HG03103 (cell line): Measurements from ENCODE around the gene TRAPPC12.

Experiments used
- ATAC-seq: cut with Tn5 transposase; IDR thresholded peaks from one replicate; pipeline ENCODE4 v1.9.1; 2021; ENCODE audit warnings: low read depth; ENCODE audit not compliant: unreplicated experiment

TRAPPC12 gene

DNA sequence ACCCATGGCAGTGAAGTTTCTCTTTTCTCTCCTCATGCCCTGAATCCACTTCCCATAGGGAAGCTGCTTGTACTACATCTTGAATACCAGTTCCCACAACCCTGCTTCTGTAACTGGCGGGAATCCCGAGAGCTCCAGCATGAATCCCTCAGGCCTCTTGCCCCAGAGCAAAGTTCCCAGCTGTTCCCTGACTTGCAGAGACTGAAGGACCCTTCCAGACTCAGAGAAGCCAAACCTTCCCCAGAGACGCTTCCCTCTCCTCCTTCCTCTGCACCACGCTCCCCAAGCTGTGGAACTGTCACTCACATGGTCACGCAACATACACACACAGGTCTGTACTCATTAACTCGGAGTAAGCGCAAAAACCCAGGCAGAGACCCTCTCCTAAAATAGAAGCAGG lies 26.4 kb downstream of the TRAPPC12 start:
- ATAC-seq, result no peak

DNA sequence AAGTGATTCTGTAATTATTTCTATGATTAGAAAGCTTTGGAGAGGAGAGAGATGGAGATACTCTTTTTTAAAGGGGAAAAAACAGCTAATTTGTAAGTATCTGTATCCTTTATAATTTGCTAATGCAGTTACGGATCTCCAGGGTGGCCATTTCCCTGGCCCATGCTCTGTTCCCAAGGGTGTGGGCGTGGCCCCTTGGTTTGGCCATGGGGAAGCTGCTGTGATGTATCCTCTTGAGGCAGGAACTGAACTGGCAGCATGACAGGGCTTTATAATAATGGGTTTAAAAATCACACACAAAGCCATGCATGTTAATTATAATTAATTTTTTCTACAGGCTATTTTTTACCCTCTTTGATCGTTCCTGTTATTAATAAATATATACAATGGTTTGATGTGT lies 27.0 kb downstream of the TRAPPC12 start:
- ATAC-seq, result no peak

DNA sequence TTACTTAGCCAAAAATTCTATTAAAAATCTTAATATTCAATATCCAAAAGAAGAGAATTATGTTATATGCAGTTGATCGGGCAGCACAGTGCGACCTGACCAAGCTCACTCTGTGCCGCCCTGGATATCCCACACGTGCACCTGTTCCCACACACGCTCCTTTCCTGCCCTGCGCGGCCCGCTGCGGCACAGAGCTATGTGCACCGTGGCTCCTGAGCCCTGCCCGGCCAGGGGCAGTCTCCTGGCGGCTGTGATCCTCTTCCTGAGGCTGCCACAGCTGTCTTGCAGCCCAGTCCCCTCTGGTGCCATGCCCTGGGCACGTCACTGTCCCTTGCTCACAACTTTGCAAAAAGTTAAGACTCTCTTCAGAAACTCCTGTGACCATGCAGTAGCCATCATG lies 29.3 kb downstream of the TRAPPC12 start:
- ATAC-seq, result no peak

DNA sequence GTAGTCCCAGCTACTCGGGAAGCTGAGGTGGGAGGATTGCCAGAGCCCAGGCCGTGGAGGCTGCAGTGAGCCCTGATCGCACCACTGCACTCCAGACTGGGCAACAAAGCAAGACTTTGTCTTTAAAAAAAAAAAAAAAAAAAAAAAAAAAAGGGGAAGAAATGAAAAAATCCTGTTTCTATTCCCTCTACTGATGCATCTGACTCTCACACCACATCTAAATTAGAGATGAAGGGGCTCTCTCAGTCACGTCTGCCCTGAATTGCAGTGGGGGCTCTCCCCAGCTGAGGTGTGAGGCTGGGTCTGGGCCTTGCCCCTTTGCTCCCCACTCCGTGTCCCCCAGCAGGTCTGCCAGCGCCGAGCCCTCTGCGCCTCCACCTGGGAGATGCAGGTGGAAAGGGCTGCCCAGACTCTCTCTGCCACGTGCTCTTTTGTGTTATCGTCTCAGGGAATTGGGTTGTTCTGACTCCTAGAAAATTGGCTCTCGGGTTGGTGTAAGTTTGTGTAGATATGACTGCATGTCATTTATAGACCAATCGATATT lies 30.2 kb downstream of the TRAPPC12 start:
- no peak for ATAC-seq

DNA sequence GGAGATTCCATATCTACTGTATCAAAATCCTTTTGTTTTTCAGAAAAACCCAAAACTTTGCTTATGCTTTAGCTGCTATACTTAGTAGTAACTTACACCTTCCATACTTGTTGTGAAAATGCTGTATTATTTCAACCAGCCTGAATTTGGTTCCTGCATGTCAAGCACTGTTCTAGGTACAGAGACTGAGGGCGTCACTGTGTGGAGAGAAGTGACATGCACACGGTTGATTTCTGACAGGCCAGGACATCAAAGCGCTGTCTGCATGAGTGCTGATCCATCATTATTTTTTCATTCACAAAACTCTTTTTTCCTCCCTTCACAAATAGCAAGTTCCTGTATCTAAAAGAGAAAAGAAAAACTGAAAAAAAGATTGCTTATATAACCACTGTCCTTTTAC lies 31.6 kb downstream of the TRAPPC12 start:
- no peak for ATAC-seq

DNA sequence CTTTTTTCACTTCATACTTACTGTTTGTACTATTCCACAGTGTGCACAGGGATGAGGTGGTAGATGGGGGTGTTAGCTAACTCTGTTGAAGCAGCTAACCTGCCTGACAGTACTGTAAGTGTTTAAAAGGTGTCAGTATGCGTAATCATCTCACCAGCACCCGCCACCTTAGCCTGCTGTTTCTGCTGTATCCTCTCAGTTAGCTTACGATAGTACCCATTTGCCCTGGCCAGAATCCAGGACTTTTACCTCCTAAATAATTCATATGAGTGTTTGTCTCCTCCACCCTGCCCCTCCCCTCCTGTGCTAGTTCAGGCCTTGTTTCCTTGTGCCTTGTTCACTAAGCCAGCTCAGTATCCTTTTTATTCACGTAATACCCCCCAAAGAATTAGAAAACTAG lies 34.2 kb downstream of the TRAPPC12 start:
- no peak for ATAC-seq

DNA sequence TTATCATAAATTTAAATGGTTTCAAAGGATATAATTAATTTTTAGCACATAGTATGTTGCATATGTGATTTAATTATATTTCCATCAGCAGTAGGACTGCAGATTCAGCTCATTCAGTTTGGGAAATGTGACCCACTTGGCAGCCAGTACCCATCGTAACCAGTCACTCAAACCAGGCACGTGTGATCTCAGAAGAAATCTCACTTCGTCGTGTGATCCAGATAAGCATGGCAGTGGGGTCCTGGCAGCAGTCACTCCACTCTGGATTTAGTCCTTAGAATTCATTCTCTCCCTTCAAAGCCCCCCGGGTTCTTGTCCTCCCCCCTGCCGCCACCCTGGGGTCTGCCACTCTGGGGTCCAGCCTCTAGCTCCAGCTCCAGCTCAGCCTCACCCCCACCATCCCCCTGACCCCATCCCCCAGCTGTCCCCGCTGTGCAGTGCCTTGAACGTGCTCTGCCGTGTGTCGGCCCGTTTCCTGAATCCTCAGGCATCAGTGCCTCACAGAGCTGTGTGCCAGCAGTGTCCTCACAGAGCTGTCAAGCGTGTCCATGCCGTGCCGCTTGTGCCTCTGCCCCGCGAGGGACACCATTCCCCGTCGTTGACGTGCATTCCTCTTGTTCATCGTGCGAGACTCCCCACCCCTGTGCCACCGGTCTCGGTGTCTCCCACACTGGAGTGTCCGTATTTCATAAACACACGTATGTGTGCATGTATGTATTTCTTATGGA lies 34.8 kb downstream of the TRAPPC12 start:
- ATAC-seq, result no peak

DNA sequence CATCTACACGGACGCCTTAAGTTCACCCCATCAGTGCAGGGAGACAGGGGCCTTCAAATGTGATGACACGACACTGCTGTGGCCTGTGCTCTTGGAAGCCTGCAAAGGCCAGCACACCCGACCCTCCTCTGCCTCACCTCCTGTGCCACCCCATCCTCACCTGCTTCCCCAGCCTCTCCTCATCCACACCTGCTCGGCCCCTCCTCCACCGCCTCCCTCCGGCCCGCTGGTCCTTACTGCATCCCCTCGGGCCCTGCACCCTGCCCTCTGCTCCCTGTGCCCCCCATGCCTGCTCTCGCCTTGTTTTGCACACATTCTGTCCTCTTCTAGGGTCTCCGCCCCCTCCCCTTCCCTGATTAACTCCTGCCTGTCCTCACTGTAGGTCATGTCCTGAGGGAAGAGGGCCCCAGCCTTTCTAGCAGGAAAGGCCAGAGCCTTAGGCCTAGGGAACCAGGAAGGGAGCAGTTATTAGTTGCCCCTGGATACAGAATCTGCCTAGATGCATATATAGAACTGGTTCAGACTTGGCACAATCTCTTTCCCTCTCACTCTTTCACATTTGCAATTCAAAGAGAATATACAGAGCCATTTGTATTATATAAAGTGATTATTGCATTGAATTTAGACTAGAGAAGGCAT lies 39.4 kb downstream of the TRAPPC12 start:
- ATAC-seq, result no peak

DNA sequence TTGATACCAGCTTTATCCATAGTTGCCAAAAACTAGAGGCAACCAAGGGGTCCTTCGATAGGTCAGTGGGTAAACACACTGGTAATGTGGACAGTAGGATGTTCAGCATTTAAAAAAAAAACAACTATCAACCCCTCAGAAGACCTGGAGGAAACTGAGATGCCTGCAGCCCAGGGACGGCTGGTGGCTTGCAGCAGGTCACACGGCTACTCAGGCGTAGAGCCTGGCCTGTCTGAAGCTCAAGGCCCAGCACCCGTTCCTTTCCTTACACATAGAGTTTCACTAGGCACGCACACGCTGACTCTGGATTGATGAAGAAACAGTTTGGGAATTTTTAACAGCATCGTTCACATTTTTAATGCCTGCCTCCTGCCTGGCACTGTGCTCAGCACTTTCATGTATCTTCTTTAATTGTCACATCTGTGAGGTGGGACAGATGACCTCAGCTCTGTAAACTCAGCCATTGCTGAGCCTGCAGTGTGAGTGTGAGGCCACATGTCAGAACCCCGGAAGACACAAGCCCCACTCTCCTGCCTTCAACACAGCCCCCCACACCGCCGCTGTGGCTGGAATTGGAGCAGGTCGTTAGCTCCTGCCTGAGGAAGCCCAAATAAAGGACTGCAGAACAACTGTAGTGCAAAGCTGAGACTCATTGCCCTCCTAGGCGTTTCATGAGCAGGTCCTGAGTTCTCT lies 40.7 kb downstream of the TRAPPC12 start:
- no peak for ATAC-seq

DNA sequence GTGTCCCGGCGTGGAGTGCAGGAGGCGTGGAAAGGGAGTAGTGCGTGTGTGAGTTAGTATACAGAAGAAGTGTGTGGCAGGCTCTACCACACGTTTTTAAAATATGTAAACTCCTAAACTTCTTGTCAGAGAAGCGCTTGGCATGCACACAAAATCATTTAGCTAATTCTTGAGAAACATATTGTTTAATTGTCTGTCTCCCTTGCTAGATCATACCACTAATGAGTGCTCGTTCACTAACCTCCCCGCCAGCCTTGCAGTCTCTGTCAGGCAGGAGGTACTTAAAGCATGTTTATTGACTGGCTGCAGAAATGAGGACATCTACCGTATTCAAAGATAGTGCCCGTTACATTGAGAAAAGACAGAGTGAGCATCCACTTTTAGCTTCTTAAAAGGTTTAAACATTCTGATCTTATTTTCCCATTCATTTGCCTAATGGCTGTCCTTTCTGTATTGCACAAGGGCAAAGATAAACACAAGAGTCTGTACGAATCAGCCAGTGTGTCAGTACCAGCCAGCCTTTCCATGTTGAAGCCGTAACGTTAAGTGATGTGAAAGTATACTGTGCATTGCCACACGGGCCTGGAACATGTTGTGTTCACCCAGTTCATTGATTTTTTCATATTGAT lies 41.4 kb downstream of the TRAPPC12 start:
- ATAC-seq, result no peak

DNA sequence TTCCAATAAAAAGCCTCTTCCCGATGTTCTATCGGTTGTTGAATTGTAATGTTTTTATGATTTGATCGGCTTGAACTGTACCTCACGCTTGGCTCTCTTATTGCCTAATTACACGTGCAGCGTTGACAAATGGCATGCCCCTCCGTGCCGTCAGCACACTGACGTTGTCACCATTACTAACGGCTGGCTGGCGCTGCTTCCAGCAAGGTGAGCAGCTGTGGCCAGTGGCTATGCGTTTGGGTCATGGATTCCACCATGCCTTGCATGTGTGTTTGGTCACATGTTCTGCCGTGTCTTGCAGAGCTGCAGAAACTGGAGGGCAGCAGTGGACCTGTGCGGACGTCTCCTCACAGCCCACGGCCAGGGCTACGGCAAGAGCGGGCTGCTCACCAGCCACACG lies 42.1 kb downstream of the TRAPPC12 start:
- no peak for ATAC-seq

DNA sequence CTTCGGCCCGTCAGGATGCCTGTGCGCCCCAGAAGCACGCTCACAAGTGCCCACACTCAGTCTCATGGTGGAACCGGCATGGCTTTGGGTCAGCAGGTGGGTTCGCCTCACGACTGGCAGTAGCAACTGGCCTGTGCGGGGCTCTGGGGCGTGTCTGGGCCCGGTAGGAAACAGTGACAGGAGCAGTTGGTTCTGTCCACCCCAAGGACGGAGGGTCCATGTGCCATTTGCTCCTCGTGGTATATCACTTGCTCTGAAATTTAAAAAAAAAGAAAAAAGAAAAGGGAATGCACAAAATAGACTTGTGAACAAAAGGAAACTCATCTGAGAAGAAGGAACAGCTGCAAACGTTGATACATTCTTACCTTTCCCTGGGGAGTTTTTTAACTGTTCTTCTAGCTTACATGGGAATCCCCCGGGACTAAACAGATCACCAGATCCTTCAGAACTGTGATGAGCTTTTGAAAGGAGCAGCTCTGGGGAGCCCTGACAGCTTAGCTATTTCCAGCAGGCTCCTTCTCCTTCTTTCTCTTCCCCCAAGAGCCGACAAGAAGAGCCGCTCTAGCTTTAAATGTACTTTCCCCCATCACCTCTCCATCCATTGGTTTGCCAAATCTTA lies 42.8 kb downstream of the TRAPPC12 start:
- ATAC-seq, result no peak

DNA sequence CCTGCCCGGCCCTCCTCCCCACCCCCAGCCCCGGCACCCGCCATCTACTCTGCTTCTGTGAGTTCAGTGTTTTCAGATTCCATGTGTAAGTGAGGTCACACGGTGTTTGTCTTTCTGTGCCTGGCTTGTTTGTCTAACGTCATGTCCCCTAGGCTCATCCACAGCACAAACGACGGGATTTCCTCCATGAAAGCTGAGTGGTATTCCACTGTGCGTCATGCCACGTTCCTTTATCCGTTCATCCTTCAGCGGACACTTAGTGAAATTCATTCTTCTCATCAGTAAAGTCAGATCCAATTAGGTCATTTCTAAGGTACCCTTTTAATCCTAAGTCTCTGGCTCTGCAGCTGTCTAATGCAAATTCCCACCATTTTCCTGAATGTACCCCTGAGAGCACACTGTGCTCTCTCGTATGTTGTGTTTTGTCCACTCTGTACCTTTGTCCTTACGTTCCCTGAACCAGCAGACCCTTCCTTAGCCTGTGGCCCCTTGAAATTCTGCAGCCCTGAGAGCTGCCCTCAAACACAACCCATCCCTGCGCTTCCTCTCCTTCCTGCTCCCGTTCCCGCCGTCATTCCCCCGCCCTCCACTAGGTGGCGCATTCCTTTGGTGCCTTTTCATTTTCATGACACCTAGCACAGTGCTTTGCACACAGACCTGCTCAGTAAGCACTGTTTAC lies 44.1 kb downstream of the TRAPPC12 start:
- peak; percentile 42 for ATAC-seq

DNA sequence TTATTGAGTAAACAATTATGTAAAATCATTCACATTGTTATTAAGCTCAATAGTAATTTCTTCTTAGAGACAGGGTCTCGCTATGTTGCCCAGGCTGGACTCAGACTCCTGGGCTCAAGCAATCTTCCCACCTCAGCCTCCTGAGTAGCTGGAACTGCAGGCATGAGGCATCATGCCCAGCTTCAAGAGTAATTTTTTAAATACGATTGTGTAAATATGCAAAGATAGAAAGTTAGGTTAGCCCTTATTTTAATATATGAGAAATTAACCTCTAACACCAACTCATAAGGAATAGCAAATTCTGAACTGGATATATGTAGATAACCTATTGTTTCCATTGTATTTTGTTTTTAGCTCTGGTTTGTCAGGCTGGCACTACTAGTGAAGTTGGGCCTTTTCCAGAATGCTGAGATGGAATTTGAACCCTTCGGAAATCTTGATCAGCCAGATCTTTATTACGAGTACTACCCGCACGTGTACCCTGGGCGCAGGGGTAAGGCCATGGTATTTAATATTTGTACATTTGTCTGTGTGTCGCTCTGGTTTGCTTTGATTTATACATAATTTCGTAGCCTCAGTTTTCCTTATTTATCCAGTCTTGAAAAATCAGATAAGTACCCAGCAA lies 44.8 kb downstream of the TRAPPC12 start:
- ATAC-seq, result no peak

DNA sequence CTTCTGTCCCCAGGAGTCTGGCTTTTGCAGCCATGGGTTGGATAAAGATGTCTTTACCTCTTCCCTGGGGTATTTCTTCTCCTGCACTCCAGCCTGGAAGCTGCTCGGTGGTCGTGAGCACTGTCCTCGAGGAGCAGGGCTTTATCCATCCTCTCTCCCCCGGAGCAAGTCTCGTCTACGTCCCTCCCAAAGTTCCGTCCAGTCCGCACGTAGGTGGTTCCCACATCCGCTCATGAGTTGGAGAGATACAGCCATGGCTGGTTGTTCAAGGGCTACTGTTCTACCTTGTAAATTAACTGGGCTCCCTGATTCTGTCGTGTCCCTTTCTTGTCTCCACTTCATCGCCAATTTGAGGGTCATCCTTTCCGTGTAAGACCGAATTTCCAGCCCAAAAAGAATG lies 47.1 kb downstream of the TRAPPC12 start:
- no peak for ATAC-seq

DNA sequence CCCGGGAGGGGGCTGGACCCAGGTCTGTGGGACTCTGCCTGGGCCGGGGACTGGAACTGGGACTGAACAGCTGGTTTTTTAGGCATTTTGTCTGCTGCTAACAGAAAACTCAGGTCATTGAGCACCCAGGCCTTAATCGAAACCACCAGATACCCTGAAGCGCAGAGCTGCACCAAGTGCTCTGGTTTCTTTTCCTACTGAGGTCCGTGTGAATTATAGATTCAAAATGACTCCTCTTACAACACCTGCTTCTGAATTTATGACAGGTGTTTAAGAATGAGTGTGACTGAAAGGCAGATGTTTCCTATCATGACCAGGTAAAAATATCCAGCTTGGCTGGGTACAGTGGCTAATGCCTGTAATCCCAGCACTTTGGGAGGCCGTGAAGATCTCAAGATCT lies 47.8 kb downstream of the TRAPPC12 start:
- peak; percentile 64 for ATAC-seq

DNA sequence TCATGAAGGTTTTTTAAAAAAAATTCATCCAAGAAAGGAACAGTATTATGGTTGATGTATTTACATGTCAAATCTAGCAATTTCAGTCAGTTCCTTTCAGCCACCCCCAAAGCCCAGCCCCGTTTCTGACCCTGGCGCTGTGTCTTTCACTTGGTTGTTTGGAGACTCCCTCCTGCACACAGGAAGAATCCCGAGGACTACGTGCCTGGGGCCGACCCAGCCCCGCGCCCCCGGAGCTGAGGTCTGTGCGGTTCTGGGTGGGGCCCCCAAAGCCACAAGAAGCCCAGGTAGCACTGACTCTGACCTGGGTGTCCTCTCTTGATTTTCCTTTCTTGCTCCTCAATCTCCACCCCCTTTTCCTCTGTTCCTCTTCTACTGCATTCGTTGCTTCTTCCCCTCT lies 49.1 kb downstream of the TRAPPC12 start:
- ATAC-seq, result no peak

DNA sequence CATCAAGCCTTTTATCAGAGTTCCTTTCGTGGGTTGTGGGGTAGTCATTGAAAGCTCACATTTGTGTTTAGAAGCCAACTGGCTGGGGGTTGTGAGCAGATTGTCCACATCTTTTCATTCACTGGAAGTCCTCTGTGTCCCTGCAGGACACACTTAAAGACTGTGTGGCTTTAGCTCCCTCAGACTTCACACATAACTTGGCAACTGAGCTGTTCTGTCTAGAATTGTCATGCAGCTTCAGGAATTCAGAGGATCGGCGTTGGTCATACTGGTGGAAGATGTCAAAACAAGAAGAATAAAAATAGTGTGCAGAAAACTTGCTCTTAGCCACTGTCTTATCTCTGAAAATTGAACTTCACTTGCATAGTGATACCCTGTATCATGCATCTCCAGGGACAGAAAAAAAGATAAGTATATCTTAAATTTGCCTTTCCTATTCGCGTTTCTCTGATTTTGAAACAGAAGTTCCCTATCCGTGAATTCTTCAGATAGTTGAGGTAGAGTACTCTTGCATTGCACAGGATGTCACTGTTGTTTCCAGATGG lies 49.6 kb downstream of the TRAPPC12 start:
- ATAC-seq, result no peak

DNA sequence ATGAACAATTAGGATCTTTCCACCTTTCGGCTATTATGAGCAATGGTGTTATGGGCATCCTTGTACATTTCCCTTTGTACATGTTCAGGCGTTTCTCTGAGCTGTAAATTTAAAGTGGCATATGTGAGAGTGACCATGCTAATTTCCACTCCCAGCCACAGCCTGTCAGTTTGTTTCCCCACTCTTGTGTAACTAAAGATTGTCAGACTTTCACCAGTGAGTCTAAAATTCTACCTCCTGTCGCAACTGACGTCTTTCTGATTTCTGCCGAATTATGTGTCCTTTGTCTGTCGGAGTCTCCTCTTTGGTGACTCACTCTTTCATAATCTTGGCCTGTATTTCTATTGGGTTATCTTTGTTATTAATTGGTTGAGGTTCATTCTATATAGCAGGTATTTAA lies 50.7 kb downstream of the TRAPPC12 start:
- no peak for ATAC-seq
